C4-2B (cell line): Measurements from ENCODE around the gene H1-8.

Source experiments
- H3K27ac ChIP-seq: fragments of 450-650 bp; 2 replicates; pipeline ENCODE4 v1.5.1; 2017
- CTCF ChIP-seq: fragments of 450-650 bp; conservative IDR thresholded peaks from 2 replicates; pipeline ENCODE4 v1.5.1; 2017; ENCODE audit warnings: mild to moderate bottlenecking
- ZFX ChIP-seq: fragments of 450-650 bp; IDR thresholded peaks from 2 replicates; pipeline ENCODE4 v1.6.1; 2017

Gene H1-8

GRCh38 chr3:129564981-129565644 is 22.1 kb downstream of the H1-8 start:
- H3K27ac ChIP-seq = no peak overlapping the region

GRCh38 chr3:129565902-129566301 is 22.9 kb downstream of the H1-8 start:
- H3K27ac ChIP-seq = no peak overlapping the region
- TF ChIP-seq CTCF (no peak), ZFX (no peak)

More at GRCh38 chr3:129564981-129565644, 22.1 kb downstream of the H1-8 start:
- TF ChIP-seq CTCF (no peak), ZFX (no peak)

GRCh38 chr3:129567176-129567705 is 24.3 kb downstream of the H1-8 start:
- H3K27ac ChIP-seq = no peak overlapping the region
- TF ChIP-seq CTCF (no peak), ZFX (no peak)

GRCh38 chr3:129567939-129568338 is 25.0 kb downstream of the H1-8 start:
- TF ChIP-seq ZFX = no peak
- TF ChIP-seq CTCF = no peak
- H3K27ac ChIP-seq = no peak overlapping the region

- TF ChIP-seq ZFX (no peak), CTCF (no peak)
- H3K27ac ChIP-seq = no peak overlapping the region
Observed at GRCh38 chr3:129569856-129570255, 26.9 kb downstream of the H1-8 start.

- TF ChIP-seq ZFX = no peak
- TF ChIP-seq CTCF = no peak
- H3K27ac ChIP-seq = no peak overlapping the region
Observed at GRCh38 chr3:129571605-129572547, 28.9 kb downstream of the H1-8 start.

- no peak overlapping the region for H3K27ac ChIP-seq
- TF ChIP-seq CTCF (no peak), ZFX (no peak)
Observed at GRCh38 chr3:129572603-129573002, 29.6 kb downstream of the H1-8 start.
